Esophagus muscularis mucosa (tissue), 4 donors: ENCODE measurements around the gene NCOA3.
A peak's percentile ranks its signal among the peaks of the same experiment; 100 is the strongest.

Experiments used
- EP300 ChIP-seq: sonication (generic); formaldehyde crosslinking; IDR thresholded peaks from one replicate; pipeline ENCODE4 v1.6.1; 2017; ENCODE audit warnings: antibody characterized with exemption
- POLR2A ChIP-seq: fragments of 450-650 bp; IDR thresholded peaks from one replicate; pipeline ENCODE4 v1.6.1; 2017; ENCODE audit warnings: antibody characterized with exemption, moderate library complexity, mild to moderate bottlenecking, low read depth
- POLR2AphosphoS5 ChIP-seq, 2 donors: sonication (generic); formaldehyde crosslinking; IDR thresholded peaks; one replicate each; pipeline ENCODE4 v1.6.1; 2017; ENCODE audit warnings: antibody characterized with exemption in 2 of 2
- TF ChIP-seq, protein P1 (sequence below), 3 experiments: fragments of 200-600 bp in 2 of 3; fragments of 450-650 bp in 1 of 3; sonication (generic) in 2 of 3; IDR thresholded peaks; one replicate each; pipeline ENCODE4 v1.5.1; 2017 to 2019; ENCODE audit warnings: antibody characterized with exemption in 3 of 3, mild to moderate bottlenecking in 2 of 3, moderate library complexity in 1 of 3

DNA sequence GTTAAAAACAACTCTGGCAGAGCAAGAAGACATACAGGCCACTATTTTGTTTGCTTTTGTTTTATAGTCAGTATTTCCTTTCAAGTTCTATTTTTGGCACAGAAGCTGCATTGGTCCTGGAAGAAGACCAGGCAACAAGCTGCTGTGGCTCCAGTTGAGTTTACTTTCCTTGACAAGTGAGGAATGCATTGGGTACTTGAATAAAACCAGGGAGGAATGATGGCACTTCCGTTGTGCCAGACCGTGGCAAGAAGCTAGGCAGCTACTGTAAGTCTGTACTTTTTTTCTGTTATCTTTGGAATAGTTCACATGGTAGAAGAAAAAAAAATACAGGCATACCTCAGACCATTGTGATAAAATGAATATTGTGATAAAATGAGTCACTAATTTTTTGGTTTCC, 66.3 kb downstream of the NCOA3 start:
- TF ChIP-seq, protein P1, sequence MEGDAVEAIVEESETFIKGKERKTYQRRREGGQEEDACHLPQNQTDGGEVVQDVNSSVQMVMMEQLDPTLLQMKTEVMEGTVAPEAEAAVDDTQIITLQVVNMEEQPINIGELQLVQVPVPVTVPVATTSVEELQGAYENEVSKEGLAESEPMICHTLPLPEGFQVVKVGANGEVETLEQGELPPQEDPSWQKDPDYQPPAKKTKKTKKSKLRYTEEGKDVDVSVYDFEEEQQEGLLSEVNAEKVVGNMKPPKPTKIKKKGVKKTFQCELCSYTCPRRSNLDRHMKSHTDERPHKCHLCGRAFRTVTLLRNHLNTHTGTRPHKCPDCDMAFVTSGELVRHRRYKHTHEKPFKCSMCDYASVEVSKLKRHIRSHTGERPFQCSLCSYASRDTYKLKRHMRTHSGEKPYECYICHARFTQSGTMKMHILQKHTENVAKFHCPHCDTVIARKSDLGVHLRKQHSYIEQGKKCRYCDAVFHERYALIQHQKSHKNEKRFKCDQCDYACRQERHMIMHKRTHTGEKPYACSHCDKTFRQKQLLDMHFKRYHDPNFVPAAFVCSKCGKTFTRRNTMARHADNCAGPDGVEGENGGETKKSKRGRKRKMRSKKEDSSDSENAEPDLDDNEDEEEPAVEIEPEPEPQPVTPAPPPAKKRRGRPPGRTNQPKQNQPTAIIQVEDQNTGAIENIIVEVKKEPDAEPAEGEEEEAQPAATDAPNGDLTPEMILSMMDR (IDR thresholded peaks at IDR 0.05) = no peak
- TF ChIP-seq POLR2A (no peak), EP300 (no peak), POLR2AphosphoS5 (IDR thresholded peaks at IDR 0.05) (peak; percentile 29 to 66)
